Suppressor macrophage (primary cell): ENCODE results near the gene HIPK1.

Source experiments
- DNase-seq, 4 experiments: peaks; one replicate each; pipeline ENCODE4 v3.0.0-alpha.2; 2020 to 2022
- total RNA-seq, 17 experiments: gene quantifications; one replicate each; lab custom pipeline; 2026; ENCODE audit warnings: mixed read lengths in 6 of 17, inconsistent platforms in 3 of 17; lab: John Stamatoyannopoulos, UW

The HIPK1 gene
- 79.7 to 235 (median 143) reads per million in 17 experiments for total RNA-seq

DNA sequence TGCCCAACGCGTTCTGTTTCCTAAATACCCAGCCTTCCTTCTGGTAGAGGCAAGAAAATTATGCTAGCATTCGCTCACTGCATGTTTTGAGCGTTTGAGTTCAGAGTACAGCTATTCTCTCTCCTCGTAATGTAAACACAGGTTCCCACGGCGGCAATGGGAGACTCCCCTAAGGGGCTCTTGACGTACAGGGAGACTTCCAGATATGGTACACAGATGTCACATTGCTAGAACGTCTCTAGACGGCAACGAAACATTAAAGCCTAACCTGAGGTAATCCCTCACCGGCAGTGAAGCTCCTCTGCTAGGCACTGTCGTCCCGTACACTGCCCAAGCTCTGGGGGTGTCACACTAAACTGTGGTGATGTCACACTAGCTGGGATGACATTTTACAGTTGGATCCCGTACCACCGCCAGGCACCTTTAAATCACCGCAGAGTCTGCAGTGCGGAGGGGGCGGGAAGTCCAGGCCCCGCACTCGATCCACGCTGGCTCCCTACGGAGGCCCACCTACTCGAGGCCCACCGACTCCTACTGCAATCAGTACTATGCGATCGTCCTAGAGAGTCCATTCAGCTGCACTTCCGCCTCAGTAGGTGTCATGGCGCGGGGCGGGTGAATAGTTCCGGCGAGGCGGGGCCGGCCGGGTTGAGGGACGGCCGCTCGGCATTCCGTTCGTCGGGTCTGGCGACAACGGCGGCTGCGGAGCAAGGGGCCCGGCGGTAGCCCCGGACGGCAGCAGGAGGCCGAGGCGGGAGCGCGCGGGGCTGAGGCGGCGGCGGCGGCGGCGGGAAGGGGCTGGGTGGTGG lies at the start of gene HIPK1:
Gene HIPK1 (plus strand): TSS at position 384 of the 809 bp plus-strand sequence.
- DNase-seq = peak; percentile 94 to 97 (median 96)

GRCh38 chr1:113879739-113880038 lies 49.4 kb upstream of the HIPK1 start:
- DNase-seq = no peak

- DNase-seq = no peak
These were observed 47.5 kb upstream of the HIPK1 start for GRCh38 chr1:113881661-113882060.

- DNase-seq = no peak
These were observed 42.4 kb upstream of the HIPK1 start for GRCh38 chr1:113886417-113887401.

- DNase-seq = no peak
These were observed 41.5 kb upstream of the HIPK1 start, which contains the start of gene BCL2L15 for GRCh38 chr1:113887402-113888175. Gene BCL2L15 (minus strand): TSS chr1:113887581. CDS start chr1:113887375, 206 bp downstream.

- no peak for DNase-seq
These were observed 38.3 kb upstream of the HIPK1 start for GRCh38 chr1:113890816-113891215.

GRCh38 chr1:113891631-113892220 lies 37.4 kb upstream of the HIPK1 start:
- no peak for DNase-seq

GRCh38 chr1:113893267-113893666 lies 35.9 kb upstream of the HIPK1 start:
- DNase-seq = no peak

DNA sequence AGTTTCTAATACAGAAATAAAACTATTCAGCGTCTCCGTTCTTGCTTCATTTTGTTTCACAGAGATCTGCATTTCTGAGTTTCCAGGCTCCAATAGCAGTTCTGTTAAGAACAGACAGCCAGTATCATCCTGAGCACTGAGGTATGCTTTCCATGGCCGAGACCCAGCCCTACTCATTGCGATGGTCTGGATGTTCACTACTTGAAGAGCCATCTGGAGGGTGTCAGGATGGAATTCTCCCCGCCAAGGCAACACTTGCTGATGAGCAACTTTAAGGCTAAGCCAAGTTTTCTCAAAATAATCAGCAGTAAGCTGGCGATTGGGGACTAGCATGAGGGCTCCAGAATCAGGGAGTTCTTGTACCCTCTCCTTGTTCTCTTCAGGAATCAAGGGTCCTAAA lies 34.0 kb upstream of the HIPK1 start:
- no peak for DNase-seq

- DNase-seq = no peak
These were observed 33.2 kb upstream of the HIPK1 start for GRCh38 chr1:113895961-113896360.

GRCh38 chr1:113898241-113898814 lies 30.8 kb upstream of the HIPK1 start:
- peak; percentile 31 to 72 (median 56) for DNase-seq

DNA sequence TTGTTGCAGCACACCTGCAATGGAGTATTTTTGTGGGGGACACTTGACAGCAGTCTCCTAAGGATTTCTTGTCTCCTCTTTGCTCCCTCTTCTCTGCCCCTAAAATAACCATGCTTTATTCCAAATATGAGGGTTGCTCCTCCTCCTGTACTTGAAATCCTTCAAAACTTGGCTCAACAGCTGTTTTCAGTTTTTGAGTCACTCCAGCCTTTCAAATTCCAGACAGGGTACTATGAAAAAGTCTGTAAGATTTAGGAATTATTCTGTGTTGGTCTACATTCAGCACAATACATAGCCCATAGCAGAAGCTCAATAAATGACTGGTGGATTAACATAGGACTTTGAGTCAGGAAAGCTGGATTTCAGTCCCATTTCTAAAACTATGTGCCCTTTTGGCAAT lies 30.0 kb upstream of the HIPK1 start:
- DNase-seq = no peak

GRCh38 chr1:113901191-113901590 lies 27.9 kb upstream of the HIPK1 start:
- DNase-seq = no peak

GRCh38 chr1:113903501-113904292 lies 25.4 kb upstream of the HIPK1 start:
- no peak for DNase-seq

GRCh38 chr1:113904293-113904673 lies 24.8 kb upstream of the HIPK1 start:
- peak; percentile 52 to 78 (median 60) for DNase-seq

GRCh38 chr1:113904674-113905434 lies 24.3 kb upstream of the HIPK1 start, which contains the start of the genes AP4B1 and DCLRE1B:
Gene AP4B1 (minus strand): TSS chr1:113904799. CDS start chr1:113904717, 82 bp downstream.
Gene DCLRE1B (plus strand): TSS chr1:113905326. CDS start chr1:113905587, 261 bp downstream.
- DNase-seq = peak; percentile 99 to 100 (median 100)

- DNase-seq = no peak
These were observed 23.7 kb upstream of the HIPK1 start for GRCh38 chr1:113905435-113905861.

- no peak for DNase-seq
These were observed 16.4 kb upstream of the HIPK1 start for GRCh38 chr1:113912594-113913311.

- DNase-seq = no peak
These were observed 15.8 kb upstream of the HIPK1 start for GRCh38 chr1:113913312-113913668.
